Neural progenitor cell (in vitro differentiated cells): ENCODE measurements around the gene L2HGDH. TPM values are rescaled to one million over a fixed set of nuclear protein-coding genes. Genes with fewer than 3 reads are reported as not detected.

Experiments
- DNase-seq: peaks from one replicate; pipeline ENCODE4 v3.0.0-alpha.2; 2016; ENCODE audit warnings: low spot score
- H2AFZ ChIP-seq: fragments of 200-600 bp; sonication (generic); replicated peaks from 2 replicates; pipeline ENCODE4 v1.6.1; 2016; ENCODE audit warnings: antibody characterized with exemption
- H3F3A ChIP-seq: fragments of 200-600 bp; sonication (generic); 2 replicates; pipeline ENCODE4 v1.6.1; 2016; ENCODE audit warnings: antibody characterized with exemption, low read depth
- H3K27ac ChIP-seq: fragments of 200-600 bp; sonication (generic); 2 replicates; pipeline ENCODE4 v1.5.1; 2016; ENCODE audit warnings: mild to moderate bottlenecking
- H3K27me3 ChIP-seq: fragments of 200-600 bp; sonication (generic); 2 replicates; pipeline ENCODE4 v1.6.1; 2016; ENCODE audit warnings: mild to moderate bottlenecking, moderate library complexity
- H3K36me3 ChIP-seq: fragments of 200-600 bp; sonication (generic); 2 replicates; pipeline ENCODE4 v1.5.1; 2016
- H3K4me1 ChIP-seq: fragments of 200-600 bp; sonication (generic); 2 replicates; pipeline ENCODE4 v1.6.1; 2016; ENCODE audit warnings: mixed run types
- H3K4me2 ChIP-seq: fragments of 200-600 bp; sonication (generic); 2 replicates; pipeline ENCODE4 v1.6.1; 2016
- H3K4me3 ChIP-seq: fragments of 200-600 bp; sonication (generic); 2 replicates; pipeline ENCODE4 v1.5.1; 2016
- H3K79me2 ChIP-seq: fragments of 200-600 bp; sonication (generic); 2 replicates; pipeline ENCODE4 v1.6.1; 2016; ENCODE audit warnings: low read depth
- H3K9ac ChIP-seq: fragments of 200-600 bp; sonication (generic); 2 replicates; pipeline ENCODE4 v1.6.1; 2016
- H3K9me3 ChIP-seq: fragments of 200-600 bp; sonication (generic); 2 replicates; pipeline ENCODE4 v1.5.1; 2016; ENCODE audit warnings: low read depth
- H4K20me1 ChIP-seq: fragments of 200-600 bp; sonication (generic); 2 replicates; pipeline ENCODE4 v1.6.1; 2016; ENCODE audit warnings: low read depth
- H3K27ac Mint-ChIP-seq: 3 replicates; pipeline ENCODE4 v1.8.0; 2021; ENCODE audit warnings: mixed read lengths
- H3K27me3 Mint-ChIP-seq: 2 replicates; pipeline ENCODE4 v1.8.0; 2022; ENCODE audit warnings: low read depth, mild to moderate bottlenecking, inconsistent platforms, moderate library complexity, mixed read lengths; ENCODE audit not compliant: insufficient read depth
- H3K36me3 Mint-ChIP-seq: 3 replicates; pipeline ENCODE4 v1.8.0; 2021; ENCODE audit warnings: mixed read lengths
- H3K4me1 Mint-ChIP-seq: 3 replicates; pipeline ENCODE4 v1.8.0; 2021; ENCODE audit warnings: mixed read lengths
- H3K4me3 Mint-ChIP-seq: 3 replicates; pipeline ENCODE4 v1.8.0; 2021; ENCODE audit warnings: mild to moderate bottlenecking, moderate library complexity, mixed read lengths
- H3K9me3 Mint-ChIP-seq: 3 replicates; pipeline ENCODE4 v1.8.0; 2020; ENCODE audit warnings: mixed read lengths
- CTCF ChIP-seq: fragments of 200-600 bp; sonication (generic); IDR thresholded peaks from 2 replicates; pipeline ENCODE4 v1.5.1; 2017; ENCODE audit warnings: antibody characterized with exemption, mild to moderate bottlenecking
- EZH2 ChIP-seq: fragments of 200-600 bp; sonication (generic); IDR thresholded peaks from 2 replicates; pipeline ENCODE4 v1.6.1; 2017; ENCODE audit warnings: antibody characterized with exemption, mild to moderate bottlenecking, moderate library complexity
- EZH2phosphoT487 ChIP-seq: fragments of 200-600 bp; sonication (generic); IDR thresholded peaks from 2 replicates; pipeline ENCODE4 v1.6.1; 2017; ENCODE audit warnings: antibody characterized with exemption
- total RNA-seq: library from RNA; depleted of rRNA; stranded (reverse); fragments of >200 nt; gene quantifications from 2 replicates; pipeline ENCODE4 v1.2.3, GENCODE V29; 2015; ENCODE audit warnings: low replicate concordance

The L2HGDH gene
- total RNA-seq, 1 donor from 2014 or later = 14.0 TPM

- H3K79me2 ChIP-seq = no peaks in the 10 kb centered on the region
- Mint-ChIP-seq H3K4me3 (no peak overlapping the region), H3K4me1 (no peaks in the 10 kb centered on the region), H3K27ac (no peak overlapping the region), H3K27me3 (peaks cover 3% of the 10 kb centered on the region), H3K36me3 (peaks cover 10% of the 10 kb centered on the region), H3K9me3 (no peaks in the 10 kb centered on the region)
- no peak overlapping the region for H3K4me3 ChIP-seq
- H3K27ac ChIP-seq = no peak overlapping the region
- no peak for DNase-seq
- H3K27me3 ChIP-seq = no peaks in the 10 kb centered on the region
- no peak overlapping the region for H3K9ac ChIP-seq
- TF ChIP-seq CTCF (no peak), EZH2 (no peak), EZH2phosphoT487 (no peak)
- H2AFZ ChIP-seq = no peak overlapping the region
- no peak overlapping the region for H3K4me2 ChIP-seq
- peaks cover 4% of the 10 kb centered on the region for H3K36me3 ChIP-seq
- H3K9me3 ChIP-seq = no peaks in the 10 kb centered on the region
- H3K4me1 ChIP-seq = no peaks in the 10 kb centered on the region
- H4K20me1 ChIP-seq = no peaks in the 10 kb centered on the region
- H3F3A ChIP-seq = no peaks in the 10 kb centered on the region
Measured at GRCh38 chr14:50254248-50254647, 57.8 kb downstream of the L2HGDH start.

GRCh38 chr14:50249136-50249775 lies 62.8 kb downstream of the L2HGDH start:
- Histone ChIP-seq H3K79me2 (no peaks in the 10 kb centered on the region), H2AFZ (no peak overlapping the region), H4K20me1 (no peaks in the 10 kb centered on the region), H3K4me1 (no peaks in the 10 kb centered on the region), H3K4me2 (no peak overlapping the region), H3K27me3 (no peaks in the 10 kb centered on the region), H3K27ac (no peak overlapping the region), H3K9ac (no peak overlapping the region), H3K9me3 (no peaks in the 10 kb centered on the region), H3K4me3 (no peak overlapping the region), H3K36me3 (peaks cover 4% of the 10 kb centered on the region), H3F3A (no peaks in the 10 kb centered on the region)
- TF ChIP-seq EZH2 (no peak), EZH2phosphoT487 (no peak), CTCF (no peak)
- Mint-ChIP-seq H3K36me3 (peaks cover 10% of the 10 kb centered on the region), H3K9me3 (no peaks in the 10 kb centered on the region), H3K27me3 (peaks cover 3% of the 10 kb centered on the region), H3K4me1 (no peaks in the 10 kb centered on the region), H3K4me3 (no peak overlapping the region), H3K27ac (no peak overlapping the region)
- DNase-seq = no peak

- no peak overlapping the region for H3K4me3 ChIP-seq
- no peak overlapping the region for H3K9ac ChIP-seq
- Mint-ChIP-seq H3K27ac (no peak overlapping the region), H3K36me3 (peaks cover 10% of the 10 kb centered on the region), H3K4me3 (no peak overlapping the region), H3K9me3 (no peaks in the 10 kb centered on the region), H3K27me3 (peaks cover 5% of the 10 kb centered on the region), H3K4me1 (no peaks in the 10 kb centered on the region)
- no peaks in the 10 kb centered on the region for H3K27me3 ChIP-seq
- no peaks in the 10 kb centered on the region for H3K36me3 ChIP-seq
- H3K27ac ChIP-seq = no peak overlapping the region
- no peaks in the 10 kb centered on the region for H4K20me1 ChIP-seq
- peaks cover 5% of the 10 kb centered on the region for H3F3A ChIP-seq
- no peak for DNase-seq
- H3K4me2 ChIP-seq = no peak overlapping the region
- H3K9me3 ChIP-seq = no peaks in the 10 kb centered on the region
- H3K4me1 ChIP-seq = no peaks in the 10 kb centered on the region
- no peaks in the 10 kb centered on the region for H3K79me2 ChIP-seq
- no peak overlapping the region for H2AFZ ChIP-seq
- TF ChIP-seq EZH2phosphoT487 (no peak), CTCF (no peak), EZH2 (no peak)
Measured at GRCh38 chr14:50247245-50247644, 64.8 kb downstream of the L2HGDH start.
